HepG2 (cell line): ENCODE results near the gene LMTK2. TPM values are rescaled to one million over a fixed set of nuclear protein-coding genes. Genes with fewer than 3 reads are reported as not detected.

Source experiments
- ISL2 ChIP-seq: sonication (generic); formaldehyde crosslinking; IDR thresholded peaks from 2 replicates; pipeline ENCODE4 v1.5.0; 2020; ENCODE audit warnings: missing genetic modification reagents
- MBNL3 ChIP-seq: fragments of 250-450 bp; sonication (Bioruptor Pico); conservative IDR thresholded peaks from 2 replicates; pipeline ENCODE4 v1.8.0; 2022; ENCODE audit warnings: mild to moderate bottlenecking, inconsistent platforms
- NFKB2 ChIP-seq: sonication (generic); formaldehyde crosslinking; IDR thresholded peaks from 2 replicates; pipeline ENCODE4 v1.4.0; 2020; ENCODE audit warnings: missing genetic modification reagents, borderline replicate concordance
- POLR2A ChIP-seq, 2 experiments: IDR thresholded peaks; 2 replicates each; pipeline ENCODE4 v1.6.1; 2011; ENCODE audit warnings: low read depth in 2 of 2, low read length in 2 of 2, mild to moderate bottlenecking in 1 of 2, moderate library complexity in 1 of 2; ENCODE audit not compliant: insufficient read depth in 1 of 2
- PRDM4 ChIP-seq: sonication (generic); formaldehyde crosslinking; IDR thresholded peaks from 2 replicates; pipeline ENCODE4 v1.9.0; 2021; ENCODE audit warnings: missing genetic modification reagents, borderline replicate concordance
- REL ChIP-seq: sonication (generic); formaldehyde crosslinking; conservative IDR thresholded peaks from 2 replicates; pipeline ENCODE4 v1.8.0; 2022; ENCODE audit warnings: mild to moderate bottlenecking, missing genetic modification reagents, moderate library complexity
- SOX13 ChIP-seq, 3 experiments: fragments of 450-650 bp in 1 of 3; sonication (generic) in 1 of 3; formaldehyde crosslinking in 1 of 3; IDR thresholded peaks in 2 of 3; conservative IDR thresholded peaks in 1 of 3; 2 replicates each; pipeline versions ENCODE4 v1.5.0 to v1.6.1; 2016 to 2020; ENCODE audit warnings: antibody characterized with exemption in 1 of 3, mild to moderate bottlenecking in 1 of 3, missing compliant biosample characterization in 1 of 3, missing genetic modification reagents in 1 of 3, moderate library complexity in 1 of 3
- SRSF1 ChIP-seq: fragments of 200-400 bp; formaldehyde crosslinking; optimal IDR thresholded peaks from 2 replicates; pipeline ENCODE3; 2017; ENCODE audit warnings: mild to moderate bottlenecking, low read depth, low read length, moderate library complexity
- TBX2 ChIP-seq: sonication (generic); formaldehyde crosslinking; IDR thresholded peaks from 2 replicates; pipeline ENCODE4 v1.5.0; 2020; ENCODE audit warnings: missing genetic modification reagents, mild to moderate bottlenecking, borderline replicate concordance
- ZFP82 ChIP-seq: sonication (generic); formaldehyde crosslinking; IDR thresholded peaks from 2 replicates; pipeline ENCODE4 v1.5.1; 2020; ENCODE audit warnings: mild to moderate bottlenecking, missing genetic modification reagents, borderline replicate concordance
- ZNF10 ChIP-seq: sonication (generic); formaldehyde crosslinking; IDR thresholded peaks from 2 replicates; pipeline ENCODE4 v1.4.0; 2020; ENCODE audit warnings: mild to moderate bottlenecking, low read depth, missing genetic modification reagents, borderline replicate concordance
- ZNF20 ChIP-seq: sonication (generic); formaldehyde crosslinking; IDR thresholded peaks from 2 replicates; pipeline ENCODE4 v1.4.0; 2020; ENCODE audit warnings: mild to moderate bottlenecking, moderate library complexity, missing genetic modification reagents
- ZNF225 ChIP-seq: sonication (generic); formaldehyde crosslinking; IDR thresholded peaks from 2 replicates; pipeline ENCODE4 v1.4.0; 2020; ENCODE audit warnings: mild to moderate bottlenecking, missing genetic modification reagents
- ZNF234 ChIP-seq: sonication (generic); formaldehyde crosslinking; conservative IDR thresholded peaks from 2 replicates; pipeline ENCODE4 v1.5.1; 2020; ENCODE audit warnings: mild to moderate bottlenecking, missing genetic modification reagents
- ZNF253 ChIP-seq: sonication (generic); formaldehyde crosslinking; IDR thresholded peaks from 2 replicates; pipeline ENCODE4 v1.8.0; 2022; ENCODE audit warnings: mild to moderate bottlenecking, missing genetic modification reagents, borderline replicate concordance
- ZNF503 ChIP-seq: sonication (generic); formaldehyde crosslinking; IDR thresholded peaks from 2 replicates; pipeline ENCODE4 v1.4.0; 2020; ENCODE audit warnings: missing genetic modification reagents
- ZNF879 ChIP-seq: sonication (generic); formaldehyde crosslinking; IDR thresholded peaks from 2 replicates; pipeline ENCODE4 v1.8.1; 2023; ENCODE audit warnings: missing genetic modification reagents
- polyA plus RNA-seq, 8 experiments: library from polyadenylated mRNA; depleted of rRNA in 3 of 8; stranded (reverse) in 7 of 8; unstranded in 1 of 8; fragments of >200 nt; fragmentation: Illumina TruSeq in 4 of 8; extraction: Trizol in 4 of 8; gene quantifications; 2 replicates each; pipeline versions ENCODE4 v1.2.1 to v1.2.3, GENCODE V29; 2011 to 2016; ENCODE audit warnings: low read depth in 4 of 8, missing spikeins in 1 of 8, mixed read lengths in 1 of 8; ENCODE audit not compliant: insufficient read depth in 1 of 8
- total RNA-seq, 5 experiments: library from RNA; depleted of rRNA; stranded (reverse); fragments of >200 nt; fragmentation: Illumina TruSeq; extraction: Trizol; gene quantifications; 2 replicates each; pipeline ENCODE4 v1.2.3, GENCODE V29; 2016; ENCODE audit warnings: low read depth in 1 of 5
- TF ChIP-seq, protein P1 (sequence below): sonication (generic); formaldehyde crosslinking; IDR thresholded peaks from 2 replicates; pipeline ENCODE4 v1.4.0; 2020; ENCODE audit warnings: mild to moderate bottlenecking, missing genetic modification reagents
- TF ChIP-seq, protein P2 (sequence below): fragments of 450-650 bp; IDR thresholded peaks from 2 replicates; pipeline ENCODE4 v1.6.1; 2017
- TF ChIP-seq, protein P3 (sequence below): sonication (generic); formaldehyde crosslinking; IDR thresholded peaks from 2 replicates; pipeline ENCODE4 v1.4.0; 2020; ENCODE audit warnings: missing genetic modification reagents, borderline replicate concordance

Gene LMTK2
- total and polyA plus RNA-seq, 2 of the 13 experiments (the other 11 are each of a cell fraction or from before 2014, with no cell fraction given): 9.5 to 11.7 TPM

- no peak for TF ChIP-seq PRDM4 (CRISPR knock-in tag)
- TF ChIP-seq ZFP82 (CRISPR knock-in tag): no peak
- peak; percentile 71 to 84 for TF ChIP-seq POLR2A (IDR thresholded peaks at IDR 0.05; ENCODE audit: insufficient read depth in 1 of 2, low read depth in 2 of 2, low read length in 2 of 2)
- TF ChIP-seq TBX2: peak; percentile 79
- TF ChIP-seq SOX13 (IDR thresholded peaks at IDR 0.05): no peak
- peak in 1 of 2 experiments; percentile 53; a peak in 2 of 4 replicates for TF ChIP-seq SOX13 (CRISPR knock-in tag; conservative IDR thresholded peaks at IDR 0.05 in 1 of 2, IDR thresholded peaks at IDR 0.05 in 1 of 2)
- no peak for TF ChIP-seq ZNF10 (CRISPR knock-in tag)
- TF ChIP-seq NFKB2 (CRISPR knock-in tag): 0 out of 2 replicates have a peak, but pooled peaks have one; percentile 48
- no peak for TF ChIP-seq ZNF879 (CRISPR knock-in tag)
- TF ChIP-seq ZNF234: no peak
- TF ChIP-seq MBNL3 (CRISPR knock-in tag): no peak
- peak; percentile 82 for TF ChIP-seq ZNF225 (CRISPR knock-in tag)
- 0 out of 2 replicates have a peak, but pooled peaks have one; percentile 25 for TF ChIP-seq ZNF503 (CRISPR knock-in tag)
- peak; percentile 67 for TF ChIP-seq ISL2 (CRISPR knock-in tag)
- TF ChIP-seq, protein P1, sequence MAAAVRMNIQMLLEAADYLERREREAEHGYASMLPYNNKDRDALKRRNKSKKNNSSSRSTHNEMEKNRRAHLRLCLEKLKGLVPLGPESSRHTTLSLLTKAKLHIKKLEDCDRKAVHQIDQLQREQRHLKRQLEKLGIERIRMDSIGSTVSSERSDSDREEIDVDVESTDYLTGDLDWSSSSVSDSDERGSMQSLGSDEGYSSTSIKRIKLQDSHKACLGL: peak; percentile 74; the same call in 1 of the 2 replicates
- TF ChIP-seq, protein P2, sequence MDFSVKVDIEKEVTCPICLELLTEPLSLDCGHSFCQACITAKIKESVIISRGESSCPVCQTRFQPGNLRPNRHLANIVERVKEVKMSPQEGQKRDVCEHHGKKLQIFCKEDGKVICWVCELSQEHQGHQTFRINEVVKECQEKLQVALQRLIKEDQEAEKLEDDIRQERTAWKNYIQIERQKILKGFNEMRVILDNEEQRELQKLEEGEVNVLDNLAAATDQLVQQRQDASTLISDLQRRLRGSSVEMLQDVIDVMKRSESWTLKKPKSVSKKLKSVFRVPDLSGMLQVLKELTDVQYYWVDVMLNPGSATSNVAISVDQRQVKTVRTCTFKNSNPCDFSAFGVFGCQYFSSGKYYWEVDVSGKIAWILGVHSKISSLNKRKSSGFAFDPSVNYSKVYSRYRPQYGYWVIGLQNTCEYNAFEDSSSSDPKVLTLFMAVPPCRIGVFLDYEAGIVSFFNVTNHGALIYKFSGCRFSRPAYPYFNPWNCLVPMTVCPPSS: no peak
- peak; percentile 35; the same call in 1 of the 2 replicates for TF ChIP-seq REL (CRISPR knock-in tag)
- TF ChIP-seq ZNF253 (CRISPR knock-in tag): no peak
- no peak for TF ChIP-seq ZNF20 (CRISPR knock-in tag)
- no peak for TF ChIP-seq SRSF1
- TF ChIP-seq, protein P3, sequence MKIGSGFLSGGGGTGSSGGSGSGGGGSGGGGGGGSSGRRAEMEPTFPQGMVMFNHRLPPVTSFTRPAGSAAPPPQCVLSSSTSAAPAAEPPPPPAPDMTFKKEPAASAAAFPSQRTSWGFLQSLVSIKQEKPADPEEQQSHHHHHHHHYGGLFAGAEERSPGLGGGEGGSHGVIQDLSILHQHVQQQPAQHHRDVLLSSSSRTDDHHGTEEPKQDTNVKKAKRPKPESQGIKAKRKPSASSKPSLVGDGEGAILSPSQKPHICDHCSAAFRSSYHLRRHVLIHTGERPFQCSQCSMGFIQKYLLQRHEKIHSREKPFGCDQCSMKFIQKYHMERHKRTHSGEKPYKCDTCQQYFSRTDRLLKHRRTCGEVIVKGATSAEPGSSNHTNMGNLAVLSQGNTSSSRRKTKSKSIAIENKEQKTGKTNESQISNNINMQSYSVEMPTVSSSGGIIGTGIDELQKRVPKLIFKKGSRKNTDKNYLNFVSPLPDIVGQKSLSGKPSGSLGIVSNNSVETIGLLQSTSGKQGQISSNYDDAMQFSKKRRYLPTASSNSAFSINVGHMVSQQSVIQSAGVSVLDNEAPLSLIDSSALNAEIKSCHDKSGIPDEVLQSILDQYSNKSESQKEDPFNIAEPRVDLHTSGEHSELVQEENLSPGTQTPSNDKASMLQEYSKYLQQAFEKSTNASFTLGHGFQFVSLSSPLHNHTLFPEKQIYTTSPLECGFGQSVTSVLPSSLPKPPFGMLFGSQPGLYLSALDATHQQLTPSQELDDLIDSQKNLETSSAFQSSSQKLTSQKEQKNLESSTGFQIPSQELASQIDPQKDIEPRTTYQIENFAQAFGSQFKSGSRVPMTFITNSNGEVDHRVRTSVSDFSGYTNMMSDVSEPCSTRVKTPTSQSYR: no peak
Observed at GRCh38 chr7:98106647-98107312, at the start of gene LMTK2 (continued).
